ENCODE results near the gene SGMS1. TPM values are rescaled to one million over a fixed set of nuclear protein-coding genes. Genes with fewer than 3 reads are reported as not detected.
"Not testable (repeated sequence)": the region's sequence is repeated elsewhere in the genome, so short reads cannot be mapped to it uniquely, and the experiment has no call there.

The SGMS1 gene
- total and polyA plus RNA-seq, 2 donors from 2014 or later = 13.6 to 100 TPM

DNA sequence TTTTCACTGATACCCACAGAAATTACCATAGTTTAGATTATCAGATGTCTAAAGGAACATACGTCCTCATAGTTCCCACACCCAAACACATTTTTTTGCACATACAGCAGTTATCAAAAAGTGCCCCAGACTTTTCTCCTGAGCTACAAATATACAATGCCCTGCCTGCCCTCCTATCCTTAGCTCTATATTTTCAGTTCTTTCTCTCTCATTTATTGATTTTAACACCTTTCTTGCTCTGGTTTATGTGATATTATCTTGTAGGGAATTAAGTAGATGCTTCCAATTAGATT is 25.1 kb upstream of the SGMS1 start:
- no peak overlapping the region for H3K9ac ChIP-seq (ENCODE audit: low read length in 3 of 3)
- no peak overlapping the region for H3K27ac ChIP-seq (ENCODE audit: low read depth in 2 of 2, low read length in 2 of 2)
- H3K9me3 ChIP-seq (ENCODE audit: control insufficient read depth in 2 of 3, insufficient read depth in 1 of 3, low read length in 3 of 3) = no peaks in the 10 kb centered on the region
- no peak overlapping the region for H3K4me3 ChIP-seq (ENCODE audit: low read length in 3 of 3)
- FAIRE-seq (no peak), DNase-seq (no peak)
- no peaks in the 10 kb centered on the region for H3K27me3 ChIP-seq (ENCODE audit: control insufficient read depth, insufficient read depth, low read length)
- no peaks in the 10 kb centered on the region for H3K36me3 ChIP-seq (ENCODE audit: control insufficient read depth in 2 of 3, insufficient read depth in 3 of 3, low read length in 3 of 3)
- TF ChIP-seq, protein P1, sequence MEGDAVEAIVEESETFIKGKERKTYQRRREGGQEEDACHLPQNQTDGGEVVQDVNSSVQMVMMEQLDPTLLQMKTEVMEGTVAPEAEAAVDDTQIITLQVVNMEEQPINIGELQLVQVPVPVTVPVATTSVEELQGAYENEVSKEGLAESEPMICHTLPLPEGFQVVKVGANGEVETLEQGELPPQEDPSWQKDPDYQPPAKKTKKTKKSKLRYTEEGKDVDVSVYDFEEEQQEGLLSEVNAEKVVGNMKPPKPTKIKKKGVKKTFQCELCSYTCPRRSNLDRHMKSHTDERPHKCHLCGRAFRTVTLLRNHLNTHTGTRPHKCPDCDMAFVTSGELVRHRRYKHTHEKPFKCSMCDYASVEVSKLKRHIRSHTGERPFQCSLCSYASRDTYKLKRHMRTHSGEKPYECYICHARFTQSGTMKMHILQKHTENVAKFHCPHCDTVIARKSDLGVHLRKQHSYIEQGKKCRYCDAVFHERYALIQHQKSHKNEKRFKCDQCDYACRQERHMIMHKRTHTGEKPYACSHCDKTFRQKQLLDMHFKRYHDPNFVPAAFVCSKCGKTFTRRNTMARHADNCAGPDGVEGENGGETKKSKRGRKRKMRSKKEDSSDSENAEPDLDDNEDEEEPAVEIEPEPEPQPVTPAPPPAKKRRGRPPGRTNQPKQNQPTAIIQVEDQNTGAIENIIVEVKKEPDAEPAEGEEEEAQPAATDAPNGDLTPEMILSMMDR (IDR thresholded peaks at IDR 0.05; ENCODE audit: borderline replicate concordance, extremely low read depth, insufficient read depth) = no peak
- no peaks in the 10 kb centered on the region for H3K4me1 ChIP-seq (ENCODE audit: control insufficient read depth in 2 of 3, insufficient read depth in 2 of 3, low read depth in 1 of 3, low read length in 3 of 3)
- intact Hi-C loops (cut with DNase I) = no loop called here

DNA sequence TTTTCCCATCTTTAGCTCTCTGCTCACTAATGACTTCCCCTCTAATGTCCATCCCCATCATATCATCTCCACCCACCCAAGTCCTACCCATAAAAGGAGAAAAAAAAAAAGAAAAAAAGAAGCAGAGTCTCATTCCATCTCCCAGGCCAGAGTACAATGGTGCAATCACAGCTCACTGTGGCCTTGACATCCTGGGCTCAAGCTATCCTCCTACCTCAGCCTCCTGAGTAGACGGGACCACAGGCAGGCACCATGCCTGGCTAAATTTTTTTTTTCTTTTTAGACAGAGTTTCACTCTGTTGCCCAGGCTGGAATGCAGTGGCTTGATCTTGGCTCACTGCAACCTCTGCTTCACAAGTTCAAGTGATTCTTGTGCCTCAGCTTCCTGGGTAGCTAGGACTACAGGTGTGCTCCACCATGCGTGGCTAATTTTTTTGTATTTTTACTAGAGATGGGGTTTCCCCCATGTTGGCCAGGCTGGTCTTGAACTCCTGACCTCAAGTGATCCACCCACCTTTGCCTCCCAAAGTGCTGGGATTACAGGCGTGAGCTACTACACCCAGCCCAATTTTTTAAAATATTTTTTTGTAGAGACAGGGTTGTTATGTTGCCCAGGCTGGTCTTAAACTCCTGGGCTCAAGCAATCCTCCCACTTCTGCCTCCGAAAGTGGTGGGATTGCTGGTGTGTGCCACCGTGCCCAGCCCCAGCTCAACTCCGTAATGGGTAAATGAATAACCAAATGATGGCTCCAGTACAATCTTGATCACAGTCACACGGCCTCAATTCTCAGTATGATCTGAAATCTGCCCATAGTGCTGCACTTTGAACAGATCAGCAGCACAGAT is 24.6 kb upstream of the SGMS1 start:
- Histone ChIP-seq H3K4me1 (ENCODE audit: control insufficient read depth in 2 of 3, insufficient read depth in 2 of 3, low read depth in 1 of 3, low read length in 3 of 3) (no peaks in the 10 kb centered on the region), H3K27ac (ENCODE audit: low read depth in 2 of 2, low read length in 2 of 2) (no peak overlapping the region), H3K4me3 (ENCODE audit: low read length in 3 of 3) (no peak overlapping the region), H3K9me3 (ENCODE audit: control insufficient read depth in 2 of 3, insufficient read depth in 1 of 3, low read length in 3 of 3) (no peaks in the 10 kb centered on the region), H3K27me3 (ENCODE audit: control insufficient read depth, insufficient read depth, low read length) (no peaks in the 10 kb centered on the region), H3K36me3 (ENCODE audit: control insufficient read depth in 2 of 3, insufficient read depth in 3 of 3, low read length in 3 of 3) (no peaks in the 10 kb centered on the region), H3K9ac (ENCODE audit: low read length in 3 of 3) (no peak overlapping the region)
- no peak for FAIRE-seq
- intact Hi-C loops (cut with DNase I) = no loop called here
- TF ChIP-seq, protein P1 (IDR thresholded peaks at IDR 0.05; ENCODE audit: borderline replicate concordance, extremely low read depth, insufficient read depth) = no peak
- peak in 1 of 5 donors; percentile 13 for DNase-seq

DNA sequence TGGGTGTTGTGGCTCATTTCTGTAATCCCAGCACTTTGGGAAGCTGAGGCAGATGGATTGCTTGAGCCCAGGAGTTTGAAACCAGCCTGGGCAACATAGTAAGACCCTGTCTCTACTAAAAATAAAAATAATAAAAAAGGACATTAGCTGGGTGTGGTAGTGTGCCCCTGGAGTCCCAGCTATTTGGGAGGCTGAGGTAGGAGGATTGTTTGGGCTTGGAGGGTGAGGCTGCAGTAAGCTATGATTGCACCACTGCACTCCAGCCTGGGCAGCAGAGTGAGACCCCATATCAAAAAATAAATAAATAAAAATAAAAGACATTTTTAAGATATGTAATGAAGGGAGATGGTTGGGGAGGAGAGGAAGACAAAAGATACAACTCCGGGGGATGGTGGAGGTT is 23.6 kb upstream of the SGMS1 start:
- H3K4me3 ChIP-seq (ENCODE audit: low read length in 3 of 3); H3K9me3 ChIP-seq (ENCODE audit: control insufficient read depth in 2 of 3, insufficient read depth in 1 of 3, low read length in 3 of 3); H3K27ac ChIP-seq (ENCODE audit: low read depth in 2 of 2, low read length in 2 of 2); intact Hi-C loops (cut with DNase I); H3K36me3 ChIP-seq (ENCODE audit: control insufficient read depth in 2 of 3, insufficient read depth in 3 of 3, low read length in 3 of 3); H3K4me1 ChIP-seq (ENCODE audit: control insufficient read depth in 2 of 3, insufficient read depth in 2 of 3, low read depth in 1 of 3, low read length in 3 of 3); DNase-seq; H3K27me3 ChIP-seq (ENCODE audit: control insufficient read depth, insufficient read depth, low read length); H3K9ac ChIP-seq (ENCODE audit: low read length in 3 of 3); FAIRE-seq: not testable (repeated sequence)

DNA sequence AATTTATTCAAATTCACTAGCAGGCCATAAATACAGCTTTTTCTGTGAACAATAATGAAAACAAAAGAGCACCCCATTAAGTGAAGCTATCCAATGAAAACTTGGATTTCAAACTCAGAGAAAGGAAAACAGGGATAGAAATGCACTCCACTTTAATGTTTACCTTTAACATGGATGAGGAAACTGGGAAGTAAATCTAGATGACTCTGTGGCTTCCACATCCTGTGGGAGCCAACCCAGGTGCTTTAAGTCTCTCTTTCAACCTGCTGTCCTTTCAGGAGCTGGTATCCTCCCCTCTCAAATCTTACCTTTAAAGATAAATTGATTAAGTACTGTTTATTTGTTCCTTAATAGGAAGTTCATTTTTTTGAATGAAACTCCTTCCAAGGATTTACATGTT is 21.5 kb upstream of the SGMS1 start:
- no peak for FAIRE-seq
- Histone ChIP-seq H3K27me3 (ENCODE audit: control insufficient read depth, insufficient read depth, low read length) (no peaks in the 10 kb centered on the region), H3K9ac (ENCODE audit: low read length in 3 of 3) (no peak overlapping the region), H3K36me3 (ENCODE audit: control insufficient read depth in 2 of 3, insufficient read depth in 3 of 3, low read length in 3 of 3) (no peaks in the 10 kb centered on the region), H3K4me3 (ENCODE audit: low read length in 3 of 3) (no peak overlapping the region), H3K27ac (ENCODE audit: low read depth in 2 of 2, low read length in 2 of 2) (no peak overlapping the region), H3K4me1 (ENCODE audit: control insufficient read depth in 2 of 3, insufficient read depth in 2 of 3, low read depth in 1 of 3, low read length in 3 of 3) (no peaks in the 10 kb centered on the region), H3K9me3 (ENCODE audit: control insufficient read depth in 2 of 3, insufficient read depth in 1 of 3, low read length in 3 of 3) (no peaks in the 10 kb centered on the region)
- TF ChIP-seq, protein P1 (IDR thresholded peaks at IDR 0.05; ENCODE audit: borderline replicate concordance, extremely low read depth, insufficient read depth) = no peak
- peak in 2 of 5 donors; percentile 36 to 52 for DNase-seq
- intact Hi-C loops (cut with DNase I) = no loop called here
